Hepatocyte (in vitro differentiated cells): ENCODE data around the gene NBAS. TPM values are rescaled to one million over a fixed set of nuclear protein-coding genes. Genes with fewer than 3 reads are reported as not detected.

Experiments
- DNase-seq: peaks from one replicate; pipeline ENCODE4 v3.0.0-alpha.2; 2016; ENCODE audit warnings: low spot score
- H2AFZ ChIP-seq: fragments of 200-600 bp; sonication (generic); 2 replicates; pipeline ENCODE4 v1.6.0; 2016; ENCODE audit warnings: antibody characterized with exemption, mild to moderate bottlenecking
- H3K27ac ChIP-seq: fragments of 200-600 bp; sonication (generic); 2 replicates; pipeline ENCODE4 v1.5.1; 2016; ENCODE audit warnings: mild to moderate bottlenecking
- H3K27me3 ChIP-seq: fragments of 200-600 bp; sonication (generic); 2 replicates; pipeline ENCODE4 v1.6.1; 2016
- H3K36me3 ChIP-seq: fragments of 200-600 bp; sonication (generic); replicated peaks from 2 replicates; pipeline ENCODE4 v1.5.1; 2016; ENCODE audit warnings: low read depth; ENCODE audit not compliant: insufficient read depth
- H3K4me1 ChIP-seq: fragments of 200-600 bp; sonication (generic); 2 replicates; pipeline ENCODE4 v1.5.1; 2016; ENCODE audit warnings: mild to moderate bottlenecking, moderate library complexity; ENCODE audit not compliant: insufficient read depth
- H3K4me2 ChIP-seq: fragments of 200-600 bp; sonication (generic); 2 replicates; pipeline ENCODE4 v1.6.0; 2016
- H3K4me3 ChIP-seq: fragments of 200-600 bp; sonication (generic); 2 replicates; pipeline ENCODE4 v1.5.1; 2016; ENCODE audit warnings: mild to moderate bottlenecking
- H3K79me2 ChIP-seq: fragments of 200-600 bp; sonication (generic); 2 replicates; pipeline ENCODE4 v1.6.0; 2017; ENCODE audit warnings: mild to moderate bottlenecking
- H3K9me2 ChIP-seq: fragments of 200-600 bp; sonication (generic); replicated peaks from 2 replicates; pipeline ENCODE4 v1.6.0; 2017; ENCODE audit warnings: mild to moderate bottlenecking; ENCODE audit not compliant: insufficient read depth
- H3K9me3 ChIP-seq: fragments of 200-600 bp; sonication (generic); 2 replicates; pipeline ENCODE4 v1.5.1; 2016; ENCODE audit warnings: low read depth, mild to moderate bottlenecking
- H4K20me1 ChIP-seq: fragments of 200-600 bp; sonication (generic); 2 replicates; pipeline ENCODE4 v1.6.0; 2016; ENCODE audit warnings: mild to moderate bottlenecking; ENCODE audit not compliant: insufficient read depth, poor library complexity, severe bottlenecking
- CTCF ChIP-seq: fragments of 200-600 bp; sonication (generic); IDR thresholded peaks from 2 replicates; pipeline ENCODE4 v1.5.1; 2016; ENCODE audit warnings: antibody characterized with exemption, mild to moderate bottlenecking; ENCODE audit not compliant: poor library complexity
- EZH2 ChIP-seq: fragments of 200-600 bp; sonication (generic); IDR thresholded peaks from 2 replicates; pipeline ENCODE4 v1.6.1; 2016; ENCODE audit warnings: antibody characterized with exemption, mild to moderate bottlenecking, borderline replicate concordance
- EZH2phosphoT487 ChIP-seq: fragments of 200-600 bp; sonication (generic); IDR thresholded peaks from one replicate; pipeline ENCODE4 v1.6.1; 2018; ENCODE audit warnings: antibody characterized with exemption, mild to moderate bottlenecking, low read depth, moderate library complexity; ENCODE audit not compliant: unreplicated experiment, severe bottlenecking
- WGBS: methylation state at CpG from one replicate; pipeline ENCODE4 v1.1.6; 2016; ENCODE audit warnings: low lambda C conversion rate; ENCODE audit errors: missing lambda C conversion rate; 5-methylcytosine and 5-hydroxymethylcytosine counted together
- polyA plus RNA-seq: library from polyadenylated mRNA; unstranded; fragments of >200 nt; fragmentation: Nextera tagmentation; extraction: Ambion mirVana; gene quantifications from 2 replicates; pipeline ENCODE4 v1.2.1, GENCODE V29; 2016
- total RNA-seq: library from RNA; depleted of rRNA; stranded (reverse); fragments of >200 nt; gene quantifications from 2 replicates; pipeline ENCODE4 v1.2.3, GENCODE V29; 2014

The NBAS gene
- total and polyA plus RNA-seq, 2 experiments from 2014 or later = 20.8 to 47.2 TPM

- H3K4me1 ChIP-seq = no peaks in the 10 kb centered on the region
- no peak overlapping the region for H3K4me2 ChIP-seq
- TF ChIP-seq EZH2phosphoT487 = no peak
- TF ChIP-seq EZH2 = no peak
- TF ChIP-seq CTCF = no peak
- no peaks in the 10 kb centered on the region for H3K27me3 ChIP-seq
- H3K4me3 ChIP-seq = no peak overlapping the region
- DNase-seq = no peak
- no peak overlapping the region for H3K27ac ChIP-seq
- H3K36me3 ChIP-seq = no peaks in the 10 kb centered on the region
- H3K9me2 ChIP-seq = no peaks in the 10 kb centered on the region
- H4K20me1 ChIP-seq = no peaks in the 10 kb centered on the region
- 96% methylated on average over 12 of the region's 12 CpGs for WGBS
- no peak overlapping the region for H2AFZ ChIP-seq
- H3K9me3 ChIP-seq = no peaks in the 10 kb centered on the region
- no peaks in the 10 kb centered on the region for H3K79me2 ChIP-seq
These were observed 7.7 kb upstream of the NBAS start for GRCh38 chr2:15568874-15569273.

- H3K79me2 ChIP-seq = no peaks in the 10 kb centered on the region
- H2AFZ ChIP-seq = no peak overlapping the region
- DNase-seq = no peak
- no peaks in the 10 kb centered on the region for H3K36me3 ChIP-seq
- H3K4me3 ChIP-seq = no peak overlapping the region
- 87% methylated on average over 6 of the region's 6 CpGs for WGBS
- H3K9me2 ChIP-seq = no peaks in the 10 kb centered on the region
- no peak overlapping the region for H3K27ac ChIP-seq
- no peak for TF ChIP-seq EZH2
- TF ChIP-seq CTCF = no peak
- no peak for TF ChIP-seq EZH2phosphoT487
- no peak overlapping the region for H3K4me2 ChIP-seq
- H3K27me3 ChIP-seq = no peaks in the 10 kb centered on the region
- H4K20me1 ChIP-seq = no peaks in the 10 kb centered on the region
- H3K4me1 ChIP-seq = peaks cover 7% of the 10 kb centered on the region
- no peaks in the 10 kb centered on the region for H3K9me3 ChIP-seq
These were observed 5.8 kb upstream of the NBAS start for GRCh38 chr2:15566912-15567311.

- Histone ChIP-seq H3K4me3 (no peak overlapping the region), H3K4me2 (no peak overlapping the region), H3K79me2 (no peaks in the 10 kb centered on the region), H3K9me3 (no peaks in the 10 kb centered on the region), H3K4me1 (peaks cover 7% of the 10 kb centered on the region), H3K9me2 (no peaks in the 10 kb centered on the region), H3K27ac (no peak overlapping the region), H3K27me3 (no peaks in the 10 kb centered on the region), H3K36me3 (no peaks in the 10 kb centered on the region), H2AFZ (no peak overlapping the region), H4K20me1 (no peaks in the 10 kb centered on the region)
- TF ChIP-seq CTCF (no peak), EZH2phosphoT487 (no peak), EZH2 (no peak)
- no peak for DNase-seq
- WGBS = 48% methylated on average over 2 of the region's 2 CpGs
These were observed 5.0 kb upstream of the NBAS start for GRCh38 chr2:15565994-15566671.

GRCh38 chr2:15565392-15565791, 4.3 kb upstream of the NBAS start:
- Histone ChIP-seq H3K79me2 (peaks cover 3% of the 10 kb centered on the region), H4K20me1 (no peaks in the 10 kb centered on the region), H3K4me3 (no peak overlapping the region), H3K4me2 (no peak overlapping the region), H2AFZ (no peak overlapping the region), H3K4me1 (peaks cover 7% of the 10 kb centered on the region), H3K36me3 (no peaks in the 10 kb centered on the region), H3K27ac (no peak overlapping the region), H3K9me2 (no peaks in the 10 kb centered on the region), H3K27me3 (no peaks in the 10 kb centered on the region), H3K9me3 (no peaks in the 10 kb centered on the region)
- no peak for TF ChIP-seq EZH2
- WGBS = 86% methylated on average over 3 of the region's 3 CpGs
- no peak for DNase-seq
